GM21367 (cell line): ENCODE results near the gene DOCK2.

Source experiments
- ATAC-seq: cut with Tn5 transposase; IDR thresholded peaks from one replicate; pipeline ENCODE4 v1.9.1; 2021; ENCODE audit not compliant: unreplicated experiment

DOCK2 gene

DNA sequence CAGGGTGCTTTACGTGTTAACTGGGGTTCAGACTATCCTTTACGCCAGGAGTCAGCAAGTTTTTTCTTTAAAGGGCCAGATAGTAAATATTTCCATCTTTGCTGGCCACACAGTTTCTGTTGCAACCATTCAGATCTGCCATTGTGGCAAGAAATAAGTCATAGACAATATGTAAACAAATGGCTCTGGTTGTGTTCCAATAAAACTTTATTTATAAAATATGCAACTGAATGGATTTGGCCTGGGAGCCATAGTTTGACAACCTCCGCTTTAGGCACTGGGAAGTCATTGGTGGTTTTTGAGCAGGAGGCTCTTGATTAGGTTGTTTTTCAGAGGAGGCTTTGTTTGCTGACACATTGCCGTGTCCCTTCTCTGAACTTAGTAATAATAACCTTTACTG, 252.5 kb downstream of the DOCK2 start:
- no peak for ATAC-seq

DNA sequence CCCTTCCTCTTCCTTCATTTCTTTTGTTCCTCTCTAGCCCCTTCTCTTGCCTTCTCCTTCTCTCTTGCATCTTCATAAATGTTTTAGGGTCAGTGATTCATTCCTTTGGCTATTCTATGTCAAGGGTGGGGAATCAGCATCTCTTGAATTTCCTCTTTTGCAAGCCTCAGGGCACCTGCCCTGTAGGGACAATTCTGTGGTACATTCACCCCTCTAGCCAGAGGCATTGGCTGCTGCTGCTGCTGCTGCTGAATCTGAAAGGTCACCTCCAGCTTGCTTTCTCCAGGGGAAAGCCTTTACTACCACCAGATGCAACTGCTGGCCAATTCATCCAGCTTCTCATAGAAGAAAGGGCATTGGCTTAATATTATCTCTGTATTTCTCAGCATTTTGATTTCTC, 255.9 kb downstream of the DOCK2 start:
- no peak for ATAC-seq

DNA sequence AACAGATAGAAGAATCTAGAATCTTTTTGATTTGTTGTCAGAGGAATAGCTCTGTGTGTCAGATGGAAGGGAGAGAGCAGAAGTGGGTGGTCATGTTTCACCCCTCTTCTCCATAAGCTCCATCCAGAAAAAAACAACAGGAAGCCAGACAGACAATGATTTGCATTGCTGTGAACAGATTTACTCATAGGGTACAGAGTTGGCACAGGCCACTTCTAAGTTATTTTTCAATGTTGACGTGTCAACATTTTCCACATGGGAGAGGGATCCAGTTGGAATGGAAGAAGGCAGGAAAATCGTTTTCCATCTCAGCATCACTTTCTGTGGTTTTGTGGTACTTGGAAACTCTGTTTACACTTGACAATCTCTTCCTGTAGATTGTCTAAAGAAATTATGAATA, 256.5 kb downstream of the DOCK2 start:
- no peak for ATAC-seq

DNA sequence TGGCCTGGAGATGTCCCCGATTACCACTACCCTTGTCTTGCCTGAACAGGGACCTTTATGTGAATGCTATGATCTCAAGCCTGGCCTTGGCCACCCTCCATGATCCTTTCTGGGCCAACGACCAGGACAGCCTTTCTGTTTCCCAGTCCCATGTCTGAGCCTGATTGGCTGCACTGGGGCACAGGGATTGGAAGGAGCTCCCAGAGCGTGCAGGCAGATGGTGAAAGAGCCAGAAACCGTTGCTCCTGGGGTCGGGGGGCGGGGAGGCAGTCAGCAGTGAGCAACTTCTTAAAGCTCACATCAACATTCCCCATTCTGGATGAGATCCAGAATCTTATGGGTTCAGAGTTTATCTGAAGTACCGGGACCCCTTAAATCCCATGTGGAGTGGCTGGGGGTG, 258.9 kb downstream of the DOCK2 start:
- ATAC-seq: no peak

DNA sequence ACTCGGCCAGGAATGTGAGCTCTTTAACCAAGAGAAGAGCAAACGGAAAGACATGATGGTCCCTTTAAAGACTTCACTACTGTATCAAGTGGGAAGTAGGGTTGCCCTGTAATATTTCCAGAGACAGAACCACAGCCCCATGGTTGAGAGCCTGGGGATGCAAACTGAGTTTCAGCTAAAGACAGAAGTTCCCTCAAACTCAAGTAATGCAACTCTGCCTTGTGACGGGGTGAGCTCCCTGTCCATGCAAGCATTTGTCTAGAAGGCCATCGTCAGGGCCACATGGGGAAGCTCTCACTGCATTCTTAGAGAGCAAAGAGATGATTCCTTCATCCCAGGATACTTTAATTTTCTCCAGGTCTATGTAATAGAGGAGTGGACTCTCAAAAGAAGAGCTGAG, 260.4 kb downstream of the DOCK2 start:
- no peak for ATAC-seq

DNA sequence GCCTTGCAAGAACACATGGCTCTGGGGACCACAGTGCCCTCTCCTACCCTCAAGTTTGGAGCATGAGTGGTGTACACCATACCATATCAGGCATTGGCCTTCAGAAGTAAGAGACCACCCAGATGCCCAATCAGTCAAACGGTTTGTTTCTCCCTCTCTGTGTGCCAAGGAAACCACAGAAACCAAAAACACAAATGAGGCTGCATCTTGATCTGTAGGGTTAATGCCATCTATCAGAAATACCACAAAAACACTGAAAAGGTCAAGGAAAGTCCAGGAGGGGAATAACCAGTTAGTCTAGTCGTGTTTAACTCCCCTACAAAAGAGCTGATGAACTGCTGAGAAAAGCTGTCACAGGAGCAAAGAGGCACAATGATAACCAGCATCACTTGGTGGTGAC, 264.8 kb downstream of the DOCK2 start:
- ATAC-seq: no peak

DNA sequence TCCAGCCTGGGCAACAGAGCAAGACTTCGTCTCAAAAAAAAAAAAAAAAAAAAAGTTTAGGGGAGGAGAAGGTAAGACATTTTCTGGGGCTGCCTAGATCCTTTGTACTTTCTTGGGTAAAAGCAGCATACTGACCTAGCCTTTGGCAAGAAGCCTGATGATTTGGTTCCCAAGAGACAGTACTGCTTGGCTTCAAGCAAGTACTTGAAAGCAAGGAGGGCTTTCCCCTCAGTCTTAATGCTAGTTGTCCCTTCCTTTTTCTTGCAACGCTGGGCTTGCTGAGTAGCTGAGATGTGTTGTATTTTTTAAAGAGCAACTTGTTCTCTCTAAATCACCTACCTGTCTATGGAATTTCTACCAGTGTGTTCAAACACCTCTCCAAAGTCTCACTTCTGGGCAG, 267.0 kb downstream of the DOCK2 start:
- ATAC-seq: no peak

DNA sequence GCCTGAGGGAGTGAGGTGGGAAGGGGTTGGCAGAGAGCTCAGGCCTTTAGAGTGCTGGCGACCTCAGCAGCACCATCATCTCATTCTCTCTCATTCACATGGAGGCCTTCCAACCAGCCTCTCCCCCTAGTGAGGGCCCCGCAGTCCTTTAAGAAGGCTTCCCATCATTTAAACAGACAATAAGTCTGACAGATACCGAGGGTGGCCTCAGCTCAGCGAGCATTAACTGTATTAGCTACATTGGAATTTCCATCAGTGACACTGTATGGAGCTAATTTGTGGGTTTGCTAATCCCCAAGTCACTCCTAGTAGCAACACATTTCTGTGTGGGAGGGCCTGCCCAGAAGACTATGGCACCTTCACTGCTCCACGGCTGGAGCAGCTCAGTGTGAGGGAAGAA, 267.4 kb downstream of the DOCK2 start:
- no peak for ATAC-seq

DNA sequence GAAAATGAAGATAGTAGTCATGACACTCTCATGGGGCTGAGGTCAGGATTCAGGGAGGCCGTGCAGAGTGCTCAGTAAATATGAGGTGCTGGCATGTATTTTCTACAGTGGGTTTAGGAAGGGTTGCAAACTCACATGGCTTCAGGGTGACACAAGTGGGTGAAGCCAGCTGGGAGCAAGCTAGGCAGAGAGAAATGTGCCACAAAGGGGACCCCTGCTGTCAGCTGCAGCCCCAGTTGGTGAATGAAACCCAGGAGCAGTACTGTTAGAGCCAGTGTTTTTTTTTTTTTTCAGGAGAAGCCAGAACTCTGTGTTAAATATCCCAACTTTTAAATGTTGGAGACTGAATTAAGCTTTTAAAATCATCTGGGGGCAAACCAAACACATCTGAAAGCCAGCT, 267.9 kb downstream of the DOCK2 start:
- ATAC-seq: no peak

DNA sequence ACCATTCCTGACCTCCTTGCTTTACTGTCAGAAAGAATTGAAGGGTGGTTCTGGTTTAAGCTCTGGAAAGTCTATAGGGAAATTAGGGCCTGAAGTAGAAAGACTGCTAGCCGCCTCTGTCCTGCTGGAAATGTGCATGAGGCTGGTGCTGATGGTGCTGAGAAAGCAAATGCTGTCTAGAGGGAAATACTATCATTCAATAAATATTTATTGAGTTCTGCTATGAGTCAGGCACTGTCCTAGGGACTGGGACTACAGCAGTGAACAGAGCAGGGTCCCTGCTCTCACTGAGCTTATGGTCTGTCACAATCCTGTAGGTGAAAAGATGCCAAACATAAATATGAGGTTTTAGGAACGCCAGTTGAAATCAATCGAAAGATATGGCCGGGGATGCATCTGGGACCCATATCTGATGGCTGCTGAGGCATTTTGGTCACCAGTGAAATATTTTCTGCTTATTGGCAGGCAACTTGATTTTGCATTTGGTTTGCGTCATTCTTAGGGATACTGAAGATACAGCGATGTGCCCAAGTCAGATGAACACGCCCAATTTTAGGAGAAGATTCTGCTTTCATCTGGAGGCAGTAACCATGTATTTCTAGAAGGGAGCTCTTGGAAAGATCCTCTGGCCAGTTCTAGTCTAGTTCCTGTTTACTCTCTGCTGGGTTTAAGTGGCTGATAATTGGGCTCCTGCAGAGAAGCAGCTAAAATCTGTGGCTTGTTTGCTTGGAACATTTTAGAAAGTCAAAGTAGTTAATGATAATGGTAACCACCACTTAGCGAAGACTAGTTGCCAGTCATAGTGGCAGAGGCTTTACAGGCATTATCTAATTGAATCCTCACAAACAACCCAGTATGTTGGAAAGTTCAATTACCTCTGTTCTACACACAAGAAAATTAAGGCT, 269.9 kb downstream of the DOCK2 start:
- no peak for ATAC-seq

DNA sequence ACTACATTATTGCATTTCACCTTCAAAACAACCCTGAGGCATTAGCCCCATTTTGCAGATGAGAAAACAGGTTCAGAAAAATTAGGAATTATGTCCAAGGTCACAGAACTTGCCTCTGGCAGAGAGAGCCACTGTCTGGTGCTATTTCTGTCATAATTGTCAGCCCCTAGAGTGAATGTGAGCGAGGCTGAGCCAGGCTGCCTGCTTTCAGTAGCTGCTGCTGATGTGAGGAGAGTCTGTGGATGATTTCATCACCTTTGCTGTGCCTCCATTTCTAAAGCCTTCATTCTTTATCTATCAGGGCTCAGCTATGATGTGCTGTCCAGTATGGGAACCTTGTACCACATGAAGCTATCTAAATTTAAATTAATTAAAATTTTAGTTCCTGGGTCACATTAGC, 271.8 kb downstream of the DOCK2 start:
- no peak for ATAC-seq

DNA sequence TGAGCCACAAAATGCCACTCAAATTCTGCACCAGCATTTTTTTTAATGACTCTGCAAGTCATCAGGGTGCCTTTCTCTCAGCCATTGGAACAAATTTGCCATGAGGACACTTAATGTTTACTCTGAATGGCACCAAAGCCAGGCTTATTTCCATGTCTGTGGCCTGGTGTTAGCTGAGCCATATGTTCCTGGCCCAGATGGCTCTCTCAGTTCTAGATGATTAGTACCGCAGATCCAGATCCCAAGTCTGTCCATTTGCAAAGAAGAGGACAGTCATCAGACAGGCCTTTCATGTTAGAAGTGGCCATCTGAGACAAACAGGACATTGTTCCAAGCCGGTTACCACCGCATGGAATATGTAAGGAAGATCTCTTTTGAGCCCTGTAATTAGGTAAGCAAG, 272.9 kb downstream of the DOCK2 start:
- ATAC-seq: no peak

DNA sequence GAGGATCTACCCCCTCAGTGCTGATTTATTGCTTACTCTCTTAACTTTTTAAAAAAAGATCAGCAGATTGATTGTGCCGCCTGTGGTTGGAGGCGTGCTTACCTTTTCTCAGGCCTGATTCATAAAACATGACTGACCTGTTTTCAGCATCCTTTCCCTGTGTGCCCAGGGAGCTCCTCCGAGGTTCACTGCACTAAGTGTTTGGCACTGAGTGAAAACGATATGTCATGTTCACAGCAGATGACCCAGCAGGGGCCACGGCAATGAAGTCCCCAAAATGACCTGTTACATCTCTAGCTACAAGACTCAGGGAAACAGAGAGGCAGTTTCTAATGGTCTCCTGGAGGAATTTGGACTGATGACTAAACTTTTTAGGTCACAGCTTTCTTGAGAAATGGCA, 273.3 kb downstream of the DOCK2 start:
- ATAC-seq: no peak

DNA sequence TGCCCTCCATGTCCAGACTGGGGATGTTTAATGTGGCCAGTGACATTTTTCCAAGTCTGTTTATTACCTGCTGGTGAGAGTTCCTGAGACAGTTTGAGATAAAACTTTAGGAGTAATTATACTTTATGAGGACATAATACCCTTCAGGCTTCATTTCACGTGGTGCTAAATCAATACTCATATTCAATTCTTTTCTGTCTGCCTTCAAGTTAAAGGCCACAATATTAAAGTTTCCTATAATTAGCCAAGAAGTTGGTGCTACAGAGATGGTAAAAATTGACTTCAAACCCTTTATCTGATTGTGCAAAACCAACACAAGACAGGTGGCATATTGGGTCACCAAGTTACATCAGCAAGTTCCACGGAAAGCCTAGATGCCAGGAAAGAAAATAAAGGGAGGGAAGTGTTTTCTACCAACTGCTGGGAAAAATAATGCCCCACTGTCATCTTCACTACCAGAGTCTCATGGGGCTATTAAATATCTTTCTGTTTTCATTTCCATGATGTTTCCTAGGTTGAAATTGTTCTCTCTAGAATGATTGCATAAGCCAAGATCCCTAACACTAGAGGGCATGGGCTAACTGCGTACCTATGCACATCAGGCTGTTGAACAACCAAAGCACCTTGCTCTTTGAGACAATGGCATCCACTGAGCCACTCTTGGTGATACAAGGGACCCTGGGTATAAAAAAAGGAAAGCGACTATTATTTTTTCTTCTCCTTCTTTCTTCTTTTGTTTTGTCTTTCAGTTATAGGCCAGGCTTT, 274.6 kb downstream of the DOCK2 start:
- no peak for ATAC-seq

DNA sequence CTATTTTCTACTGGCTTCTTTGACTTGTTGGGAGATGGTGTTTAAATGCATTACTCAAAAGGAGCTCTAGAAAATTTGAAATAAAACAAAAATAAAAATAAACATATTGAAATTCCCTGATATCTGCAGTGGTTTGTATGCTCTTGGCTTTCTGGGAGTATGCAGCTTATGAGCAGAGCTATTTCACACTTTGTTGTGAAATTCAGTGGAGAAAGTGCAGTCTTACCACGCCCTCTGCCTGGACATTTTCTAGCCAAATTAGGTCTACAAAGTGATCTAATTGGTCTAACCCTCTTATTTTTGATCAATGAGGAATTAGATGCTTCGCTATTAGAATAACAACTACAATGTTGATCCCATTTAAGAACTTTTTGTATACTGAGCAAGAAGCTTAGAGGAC, 276.4 kb downstream of the DOCK2 start:
- no peak for ATAC-seq

DNA sequence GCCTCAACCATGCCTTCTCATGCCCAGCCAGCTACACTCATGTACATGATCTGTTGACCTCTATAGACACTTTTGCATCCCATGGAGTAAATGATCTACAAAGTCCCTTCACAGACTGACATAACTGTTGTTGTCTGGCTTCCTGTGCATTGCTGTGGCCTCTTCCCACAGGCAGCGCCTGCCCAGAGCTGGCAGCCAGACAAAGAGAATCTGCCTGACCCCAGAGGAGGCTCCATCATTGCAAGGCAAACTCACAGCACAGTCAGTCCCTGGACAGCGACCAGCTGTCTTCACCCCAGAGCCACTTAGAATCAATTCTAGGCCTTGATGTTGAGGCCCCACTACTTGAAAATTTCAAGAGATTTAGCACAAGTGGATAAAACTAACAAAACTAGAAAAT, 277.7 kb downstream of the DOCK2 start:
- ATAC-seq: no peak

DNA sequence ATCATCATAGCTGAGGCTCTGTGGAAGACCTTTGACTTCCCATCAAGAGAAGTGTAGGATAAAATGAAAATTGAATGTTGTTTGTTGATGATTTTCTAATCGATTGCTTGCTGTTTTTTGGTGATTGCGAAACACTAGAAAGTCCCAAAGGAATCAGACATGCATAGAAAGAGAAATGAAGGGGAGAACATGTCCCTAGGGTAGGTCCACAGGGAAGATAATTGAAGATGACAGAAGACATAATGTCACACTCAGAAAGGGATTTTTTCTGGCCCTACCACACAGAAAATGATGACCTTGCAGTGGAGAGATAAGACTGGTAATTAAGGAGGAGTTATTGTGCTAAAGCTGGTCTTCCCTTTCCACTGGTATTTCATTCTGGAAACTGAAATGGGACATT, 280.4 kb downstream of the DOCK2 start:
- no peak for ATAC-seq

DNA sequence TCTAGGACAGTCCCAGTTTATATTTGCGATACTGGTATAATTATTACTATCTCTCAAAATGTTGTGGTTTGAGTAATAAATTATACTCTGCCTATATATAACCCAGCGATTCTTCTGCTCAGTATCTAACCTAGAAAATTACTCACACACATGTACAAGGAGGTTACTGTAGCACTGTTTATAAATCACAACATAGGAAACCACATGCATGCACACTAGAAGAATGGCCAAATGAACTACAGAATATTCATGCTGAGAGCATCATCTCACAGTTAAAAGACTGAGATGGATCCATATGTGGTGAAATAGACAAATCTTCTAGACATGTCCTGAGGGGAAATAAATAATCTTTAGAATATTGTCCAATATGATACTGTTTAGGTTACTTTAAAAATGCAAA, 281.2 kb downstream of the DOCK2 start:
- no peak for ATAC-seq

DNA sequence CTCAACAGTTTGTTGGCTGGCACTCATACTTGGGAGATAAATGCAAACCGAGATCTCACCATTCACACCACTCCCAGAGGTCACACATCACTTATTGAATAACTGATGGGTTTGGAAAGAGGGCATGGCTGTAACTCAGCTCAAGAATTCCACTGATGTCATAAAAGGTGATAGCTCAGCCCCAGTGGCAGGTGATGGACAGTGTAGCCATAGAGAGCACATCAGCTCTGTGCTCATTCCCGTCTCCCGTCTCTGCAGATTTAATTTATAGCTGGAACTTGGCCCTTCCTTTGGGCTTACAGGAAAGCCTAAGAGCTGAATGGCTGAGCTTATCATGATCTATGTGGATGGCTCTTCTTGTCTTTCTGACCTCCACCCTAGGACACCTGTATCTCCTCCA, 283.4 kb downstream of the DOCK2 start:
- ATAC-seq: no peak

DNA sequence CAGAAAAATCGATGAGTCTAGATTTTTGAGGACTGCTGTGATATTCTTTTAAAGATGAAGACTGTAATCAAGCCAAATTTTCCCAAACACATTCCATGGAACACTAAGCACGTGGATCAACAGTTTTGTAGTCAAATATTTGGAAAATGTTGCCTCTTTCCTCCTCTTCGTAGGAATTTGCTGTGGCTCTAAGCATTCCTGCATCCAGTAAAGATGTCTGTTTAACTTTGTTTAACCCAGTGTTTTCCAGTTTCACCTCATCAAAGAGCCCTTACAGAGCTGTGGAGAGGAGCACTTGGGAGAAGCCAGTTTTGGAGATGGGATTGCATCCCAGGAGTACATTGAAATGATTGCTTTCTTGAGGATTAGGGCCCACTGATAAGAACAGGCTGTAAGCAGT, 284.3 kb downstream of the DOCK2 start:
- ATAC-seq: no peak

DNA sequence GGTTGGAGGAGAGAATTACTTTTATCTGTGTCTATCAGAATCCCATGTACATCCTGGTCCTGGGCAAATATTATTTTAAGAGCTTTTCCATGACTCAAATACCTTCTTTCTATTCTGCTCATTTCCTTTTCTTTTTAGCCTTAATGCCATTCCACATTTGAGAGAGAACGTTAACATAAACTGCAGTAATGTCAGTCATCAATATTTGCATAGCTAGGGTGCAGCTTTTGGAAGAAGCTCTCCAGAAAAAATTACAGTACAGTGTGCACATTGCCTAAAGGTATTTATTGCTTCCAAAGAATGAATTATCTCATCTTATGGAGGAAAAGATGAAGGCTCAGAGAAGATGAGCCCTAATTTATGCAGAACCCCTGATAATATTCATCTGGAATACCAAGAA, 284.9 kb downstream of the DOCK2 start:
- no peak for ATAC-seq

DNA sequence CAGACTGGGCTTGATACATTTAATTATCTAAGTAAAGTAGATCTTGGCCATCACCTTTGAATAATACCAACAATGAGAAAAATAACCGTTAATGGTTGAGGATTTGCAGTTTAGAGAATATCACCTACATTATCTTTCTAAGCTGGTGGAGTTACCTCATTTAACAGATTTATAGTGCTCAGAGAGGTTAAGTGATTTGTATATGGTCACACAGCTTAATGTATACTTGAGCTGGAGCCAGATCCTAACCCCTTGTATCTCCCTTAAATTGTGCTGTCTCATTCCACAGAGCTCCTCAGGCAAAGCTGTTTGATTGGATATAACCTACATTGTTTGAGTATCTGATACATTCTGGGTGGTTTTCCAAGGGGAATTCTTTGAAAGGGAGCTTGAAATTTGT, 285.4 kb downstream of the DOCK2 start:
- no peak for ATAC-seq
